Tibial nerve (tissue), 4 donors: ENCODE results near the gene CEP295NL.

ENCODE experiments used
- EP300 ChIP-seq, 2 donors: sonication (generic); formaldehyde crosslinking; IDR thresholded peaks; one replicate each; pipeline ENCODE4 v1.6.1; 2017; ENCODE audit warnings: antibody characterized with exemption in 2 of 2, mild to moderate bottlenecking in 1 of 2
- POLR2A ChIP-seq, 2 donors: fragments of 450-650 bp; IDR thresholded peaks; one replicate each; pipeline ENCODE4 v1.6.1; 2017; ENCODE audit warnings: antibody characterized with exemption in 2 of 2, mild to moderate bottlenecking in 2 of 2, moderate library complexity in 2 of 2
- TF ChIP-seq, protein P1 (sequence below), 5 experiments: fragments of 200-600 bp in 3 of 5; fragments of 450-650 bp in 2 of 5; sonication (generic) in 3 of 5; IDR thresholded peaks; one replicate each; pipeline ENCODE4 v1.5.1; 2016 to 2019; ENCODE audit warnings: antibody characterized with exemption in 5 of 5, mild to moderate bottlenecking in 3 of 5, moderate library complexity in 2 of 5

DNA sequence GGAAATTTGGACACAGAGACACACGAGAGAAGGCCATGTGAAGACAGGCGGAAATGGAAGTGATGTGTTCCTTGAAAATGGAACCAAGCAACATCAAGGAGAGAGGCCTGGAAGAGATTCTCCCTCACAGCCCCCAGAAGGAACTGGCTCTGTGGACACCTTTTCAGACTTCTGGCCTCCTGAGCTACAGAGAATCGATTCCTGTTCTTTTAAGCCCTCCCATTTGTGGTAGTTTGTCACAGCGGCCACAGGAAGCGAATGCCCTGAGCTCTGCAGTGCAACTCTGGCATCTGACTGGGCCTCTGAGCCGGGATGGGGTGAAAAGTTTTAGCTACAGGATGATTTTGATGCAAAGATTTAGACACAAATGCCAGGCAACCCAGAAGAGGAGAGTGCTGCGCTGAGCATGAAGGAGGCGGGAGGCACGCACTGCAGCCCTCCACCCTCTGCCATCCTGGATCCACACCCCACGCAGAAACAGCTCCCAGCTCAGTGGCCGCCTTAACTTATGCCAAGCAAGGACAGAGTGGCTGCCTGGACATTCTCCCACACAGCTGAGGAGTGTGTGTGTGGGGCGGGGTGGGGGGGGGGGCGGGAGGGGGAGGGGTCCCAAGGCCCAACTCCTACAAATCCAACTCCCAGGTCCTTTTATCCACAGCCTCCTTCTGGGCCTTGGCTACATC is 20.0 kb upstream of the CEP295NL start:
- TF ChIP-seq POLR2A (IDR thresholded peaks at IDR 0.05) (no peak), EP300 (IDR thresholded peaks at IDR 0.05) (no peak)
- TF ChIP-seq, protein P1, sequence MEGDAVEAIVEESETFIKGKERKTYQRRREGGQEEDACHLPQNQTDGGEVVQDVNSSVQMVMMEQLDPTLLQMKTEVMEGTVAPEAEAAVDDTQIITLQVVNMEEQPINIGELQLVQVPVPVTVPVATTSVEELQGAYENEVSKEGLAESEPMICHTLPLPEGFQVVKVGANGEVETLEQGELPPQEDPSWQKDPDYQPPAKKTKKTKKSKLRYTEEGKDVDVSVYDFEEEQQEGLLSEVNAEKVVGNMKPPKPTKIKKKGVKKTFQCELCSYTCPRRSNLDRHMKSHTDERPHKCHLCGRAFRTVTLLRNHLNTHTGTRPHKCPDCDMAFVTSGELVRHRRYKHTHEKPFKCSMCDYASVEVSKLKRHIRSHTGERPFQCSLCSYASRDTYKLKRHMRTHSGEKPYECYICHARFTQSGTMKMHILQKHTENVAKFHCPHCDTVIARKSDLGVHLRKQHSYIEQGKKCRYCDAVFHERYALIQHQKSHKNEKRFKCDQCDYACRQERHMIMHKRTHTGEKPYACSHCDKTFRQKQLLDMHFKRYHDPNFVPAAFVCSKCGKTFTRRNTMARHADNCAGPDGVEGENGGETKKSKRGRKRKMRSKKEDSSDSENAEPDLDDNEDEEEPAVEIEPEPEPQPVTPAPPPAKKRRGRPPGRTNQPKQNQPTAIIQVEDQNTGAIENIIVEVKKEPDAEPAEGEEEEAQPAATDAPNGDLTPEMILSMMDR (IDR thresholded peaks at IDR 0.05), result no peak
